Caki2 (cell line): ENCODE measurements around the gene HIBADH. TPM values are rescaled to one million over a fixed set of nuclear protein-coding genes. Genes with fewer than 3 reads are reported as not detected.
"Not testable (repeated sequence)": the region's sequence is repeated elsewhere in the genome, so short reads cannot be mapped to it uniquely, and the experiment has no call there.

Experiments
- DNase-seq: peaks from one replicate; pipeline ENCODE4 v3.0.0-alpha.2; 2015; ENCODE audit warnings: low read depth
- in situ Hi-C: cut with HindIII; loops from 2 replicates; pipeline ENCODE4 v1.10.0; 2016; ENCODE audit warnings: low sequenced_read_pairs, low pct_unique_long_range_greater_than_20kb, mixed read lengths
- total RNA-seq: library from RNA; depleted of rRNA; stranded (reverse); fragments of >200 nt; shearing (Covaris generic); gene quantifications from 2 replicates; pipeline ENCODE4 v1.2.3, GENCODE V29; 2014; ENCODE audit warnings: low replicate concordance

Gene HIBADH
- total RNA-seq, 1 experiment from 2014 or later, result 171 TPM

GRCh38 chr7:27685893-27686292 lies 23.2 kb upstream of the HIBADH start:
- in situ Hi-C loops, result no loop called here
- no peak for DNase-seq

DNA sequence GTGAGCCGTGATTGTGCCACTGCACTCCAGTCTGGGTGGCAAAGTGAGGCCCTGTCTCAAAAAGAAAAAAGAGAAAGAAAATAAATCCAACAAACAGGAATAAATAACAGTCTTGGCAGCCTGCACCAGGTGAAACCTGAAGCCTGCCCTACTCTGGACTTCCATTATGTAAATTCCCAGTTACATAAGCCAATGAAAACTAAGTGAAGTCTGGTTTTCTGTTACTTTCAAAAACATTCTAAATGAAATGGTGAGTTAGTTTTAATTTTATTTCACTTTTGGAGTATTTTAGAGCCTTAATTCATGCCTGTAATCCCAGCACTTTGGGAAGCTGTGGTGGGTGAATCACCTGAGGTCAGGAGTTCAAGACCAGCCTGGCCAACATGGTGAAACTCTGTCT lies 22.5 kb upstream of the HIBADH start:
- in situ Hi-C loops, result no loop called here
- DNase-seq, result no peak

DNA sequence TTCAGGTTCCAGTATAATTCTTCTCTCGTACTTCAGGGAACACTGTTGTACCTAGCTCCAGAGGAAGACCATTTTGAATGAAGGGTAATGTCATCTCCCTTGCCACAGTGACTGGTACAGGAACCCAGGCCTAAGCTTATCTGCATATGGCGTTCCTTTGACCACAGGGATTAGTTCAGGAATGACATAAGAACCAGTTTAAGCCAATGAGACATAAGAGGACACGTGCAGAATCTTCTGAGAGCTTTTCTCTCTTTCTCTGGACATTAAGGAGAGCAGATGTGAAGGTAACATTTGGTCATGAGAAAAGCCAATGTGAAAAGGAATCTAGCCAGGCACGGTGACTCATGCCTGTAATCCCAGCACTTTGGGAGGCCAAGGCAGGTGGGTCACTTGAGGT lies 21.8 kb upstream of the HIBADH start:
- in situ Hi-C loops, result no loop called here
- DNase-seq, result no peak

- in situ Hi-C loops, result no loop called here
- DNase-seq, result no peak
Observed at GRCh38 chr7:27680610-27681009, 17.9 kb upstream of the HIBADH start.

- peak; percentile 56 for DNase-seq
Observed at GRCh38 chr7:27678617-27679260, 16.1 kb upstream of the HIBADH start.

GRCh38 chr7:27677912-27678612 lies 15.4 kb upstream of the HIBADH start:
- DNase-seq, result peak; percentile 93
- in situ Hi-C loops, result no loop called here

More at GRCh38 chr7:27678617-27679260, 16.1 kb upstream of the HIBADH start:
- in situ Hi-C loops, result no loop called here

DNA sequence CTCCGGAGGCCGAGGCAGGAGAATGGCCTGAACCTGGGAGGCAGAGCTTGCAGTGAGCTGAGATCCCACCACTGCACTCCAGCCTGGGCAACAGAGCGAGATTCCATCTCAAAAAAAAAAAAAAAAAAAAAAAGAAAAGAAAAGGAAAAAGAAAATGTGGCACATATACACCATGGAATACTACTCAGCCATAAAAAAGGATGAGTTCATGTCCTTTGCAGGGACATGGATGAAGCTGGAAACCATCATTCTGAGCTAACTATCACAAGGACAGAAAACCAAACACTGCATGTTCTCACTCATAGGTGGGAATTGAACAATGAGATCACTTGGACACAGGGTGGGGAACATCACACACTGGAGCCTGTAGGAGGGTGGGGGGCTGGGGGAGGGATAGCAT lies 11.4 kb upstream of the HIBADH start:
- in situ Hi-C loops, DNase-seq: not testable (repeated sequence)

- no peak for DNase-seq
- in situ Hi-C loops, result no loop called here
Observed at GRCh38 chr7:27671675-27672074, 9.0 kb upstream of the HIBADH start.

DNA sequence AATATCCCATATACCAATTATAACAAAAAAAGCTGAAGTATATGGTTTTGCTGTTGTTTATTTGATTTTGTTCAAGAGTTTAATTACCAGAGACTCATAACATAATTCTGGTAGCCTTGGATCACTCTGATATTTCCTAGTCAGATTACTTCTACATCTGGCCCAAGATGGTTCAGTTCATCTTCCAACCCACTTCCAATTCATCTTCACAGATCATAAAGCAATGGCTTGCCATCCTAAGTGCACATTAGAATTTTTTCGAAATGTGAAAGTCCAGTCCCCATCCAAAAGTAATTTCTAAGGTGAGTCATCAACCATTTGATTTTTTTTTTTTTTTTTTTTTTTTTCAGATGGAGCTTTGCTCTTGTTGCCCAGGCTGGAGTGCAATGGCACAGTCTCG lies 8.0 kb upstream of the HIBADH start:
- no peak for DNase-seq
- in situ Hi-C loops, result no loop called here

GRCh38 chr7:27670177-27670576 lies 7.5 kb upstream of the HIBADH start:
- in situ Hi-C loops, result no loop called here
- no peak for DNase-seq

DNA sequence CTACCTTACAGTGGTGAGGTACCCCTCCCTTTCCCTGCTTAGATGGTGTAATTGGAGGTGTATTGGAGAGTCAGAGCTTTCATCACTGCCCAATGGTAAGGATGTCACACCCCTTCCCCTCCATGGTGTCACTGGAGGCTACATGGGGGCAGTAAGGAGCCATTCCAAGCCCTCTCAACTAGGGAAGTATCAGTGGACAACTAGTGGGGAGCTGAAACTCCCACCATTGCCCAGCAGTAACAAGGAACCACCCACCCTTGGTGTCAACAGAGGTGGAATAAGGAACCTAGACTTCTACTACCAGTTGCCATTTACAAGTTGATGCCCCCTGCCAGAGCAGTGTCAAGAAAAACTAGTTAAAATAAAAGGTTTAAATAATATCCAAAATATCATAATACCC lies 2.8 kb upstream of the HIBADH start:
- no peak for DNase-seq
- in situ Hi-C loops, result no loop called here

GRCh38 chr7:27663989-27664331 lies 1.3 kb upstream of the HIBADH start:
- in situ Hi-C loops, result no loop called here
- DNase-seq, result no peak

- in situ Hi-C loops, result no loop called here
- peak; percentile 62 for DNase-seq
Observed at GRCh38 chr7:27661811-27662489, 733 bp downstream of the HIBADH start.

DNA sequence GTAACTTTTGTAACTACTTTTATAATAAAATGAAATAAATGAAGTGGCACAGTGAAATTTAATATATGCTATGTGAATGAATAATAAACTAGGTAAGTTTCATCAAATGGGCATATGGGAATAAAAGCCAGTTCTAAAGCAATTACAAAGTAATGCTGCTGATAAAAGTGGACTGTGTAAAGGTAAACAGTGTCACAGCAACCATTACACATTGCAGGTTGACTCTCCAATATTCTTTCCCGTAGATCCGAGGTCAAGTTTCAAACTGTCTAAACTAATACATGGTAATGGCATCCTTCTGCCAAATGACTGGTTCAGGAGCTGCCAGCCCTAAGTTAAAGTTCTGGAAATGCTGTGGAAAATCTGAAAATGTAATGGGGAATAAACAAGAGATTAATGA lies 6.0 kb downstream of the HIBADH start:
- no peak for DNase-seq

DNA sequence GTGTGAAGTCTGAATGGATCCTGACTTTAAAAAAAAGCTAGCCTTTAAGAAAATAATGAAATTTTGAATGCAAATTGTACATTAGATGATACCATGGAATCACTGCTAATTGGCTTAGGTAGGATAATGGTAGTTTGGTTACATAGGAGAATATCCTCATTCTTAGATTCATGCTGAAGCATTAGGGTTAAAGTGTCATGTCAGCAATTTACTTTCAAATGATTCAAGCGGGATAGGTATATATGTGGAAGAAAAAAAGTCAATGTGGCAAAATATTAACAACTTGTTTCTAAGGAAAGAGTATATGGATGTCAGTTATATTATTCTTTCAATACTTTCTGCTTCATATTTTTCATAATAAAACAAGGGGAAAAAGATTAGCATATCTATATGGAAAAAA lies 7.5 kb downstream of the HIBADH start:
- DNase-seq, result no peak
- in situ Hi-C loops, result no loop called here

More for the DNA sequence above, 6.0 kb downstream of the HIBADH start:
- in situ Hi-C loops, result no loop called here

DNA sequence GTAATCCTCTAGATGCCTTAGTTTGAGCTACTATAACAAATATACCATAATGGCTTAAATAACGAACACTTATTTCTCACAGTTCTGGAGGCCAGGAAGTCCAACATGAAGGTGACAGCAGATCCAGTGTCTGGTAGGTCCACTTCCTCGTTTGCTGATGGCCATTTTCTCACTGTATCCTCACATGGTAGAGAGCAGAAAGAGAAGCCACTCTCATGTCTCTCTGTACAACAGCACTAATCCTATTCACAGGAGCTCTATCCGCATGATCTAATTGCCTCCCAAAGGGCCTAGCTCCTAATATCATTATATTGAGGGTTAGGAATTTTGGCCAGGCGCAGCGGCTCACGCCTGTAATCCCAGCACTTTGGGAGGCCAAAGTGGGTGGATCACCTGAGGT lies 10.2 kb downstream of the HIBADH start:
- in situ Hi-C loops, result no loop called here
- DNase-seq, result no peak

DNA sequence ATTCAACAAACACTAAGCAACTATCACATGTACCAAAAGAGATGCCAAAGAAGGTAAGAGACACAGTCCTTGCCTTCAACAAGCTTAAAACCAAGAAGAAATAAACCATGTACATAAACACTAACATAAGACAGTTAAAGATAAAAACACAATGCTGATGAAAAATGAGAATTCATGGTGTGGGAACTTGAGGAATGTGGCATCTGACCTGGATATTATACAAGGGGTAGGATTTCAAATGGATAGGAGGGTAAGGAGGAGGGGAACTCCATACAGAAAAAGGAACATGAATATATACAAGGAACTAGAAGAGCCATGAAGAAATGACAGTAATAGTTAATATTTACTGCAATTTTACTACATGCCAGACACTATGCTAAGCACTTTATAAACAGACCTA lies 11.0 kb downstream of the HIBADH start:
- peak; percentile 51 for DNase-seq
- in situ Hi-C loops, result no loop called here

DNA sequence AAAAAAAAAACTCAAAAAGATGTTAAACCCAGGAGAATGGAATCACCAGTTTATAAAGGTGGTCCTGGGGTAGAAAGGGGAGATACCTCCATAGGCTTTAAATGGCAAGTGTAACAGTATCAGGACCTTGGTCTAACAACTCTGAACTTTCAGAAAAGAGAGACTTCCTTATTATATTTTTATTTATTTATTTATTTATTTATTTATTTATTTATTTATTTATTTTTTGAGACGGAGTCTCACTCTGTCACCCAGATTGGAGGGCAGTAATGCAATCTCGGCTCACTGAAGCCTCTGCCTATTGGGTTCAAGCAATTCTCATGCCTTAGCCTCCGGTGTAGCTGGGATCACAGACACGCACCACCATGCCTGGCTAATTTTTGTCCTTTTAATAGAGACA lies 12.4 kb downstream of the HIBADH start:
- in situ Hi-C loops, result no loop called here
- DNase-seq, result no peak

GRCh38 chr7:27647489-27647888 lies 15.2 kb downstream of the HIBADH start:
- no peak for DNase-seq
- in situ Hi-C loops, result no loop called here

GRCh38 chr7:27647046-27647445 lies 15.6 kb downstream of the HIBADH start:
- peak; percentile 76 for DNase-seq
- in situ Hi-C loops, result no loop called here
